GM23248 (cell line): ENCODE data around the gene OR1K1.

Experiments
- EZH2 ChIP-seq: fragments of 200-600 bp; sonication (generic); IDR thresholded peaks from 2 replicates; pipeline ENCODE4 v1.6.1; 2018; ENCODE audit warnings: antibody characterized with exemption, mild to moderate bottlenecking; ENCODE audit not compliant: insufficient read depth, poor library complexity, severe bottlenecking
- EZH2phosphoT487 ChIP-seq: fragments of 200-600 bp; sonication (generic); IDR thresholded peaks from 2 replicates; pipeline ENCODE4 v1.6.1; 2018; ENCODE audit warnings: antibody characterized with exemption, moderate library complexity, mild to moderate bottlenecking, low read depth; ENCODE audit not compliant: insufficient read depth

GRCh38 chr9:122819791-122820489 is 20.0 kb downstream of the OR1K1 start:
- TF ChIP-seq EZH2 (no peak), EZH2phosphoT487 (no peak)
